Spleen (tissue), 11 donors: Measurements from ENCODE around the gene RMI2. TPM values are rescaled to one million over a fixed set of nuclear protein-coding genes. Genes with fewer than 3 reads are reported as not detected.

Experiments
- DNase-seq: peaks from one replicate; pipeline ENCODE4 v3.0.0-alpha.2; 2020
- H3K27ac ChIP-seq, 8 donors: fragments of 200-600 bp; sonication (generic) in 7 of 8; 1 replicate in 4 of 8; 2 replicates in 4 of 8; pipeline versions ENCODE4 v1.5.0 to v1.8.0; 2016 to 2021; ENCODE audit warnings: inconsistent platforms in 4 of 8, mild to moderate bottlenecking in 4 of 8, moderate library complexity in 1 of 8
- H3K27me3 ChIP-seq, 7 donors: fragments of 200-600 bp; sonication (generic) in 6 of 7; replicated peaks in 1 of 7; 1 replicate in 4 of 7; 2 replicates in 3 of 7; pipeline versions ENCODE4 v1.5.0 to v1.8.0; 2016 to 2021; ENCODE audit warnings: inconsistent platforms in 3 of 7, mild to moderate bottlenecking in 1 of 7
- H3K36me3 ChIP-seq, 6 donors: fragments of 200-600 bp; sonication (generic) in 5 of 6; 1 replicate in 4 of 6; 2 replicates in 2 of 6; pipeline versions ENCODE4 v1.5.0 to v1.8.0; 2016 to 2021; ENCODE audit warnings: inconsistent platforms in 2 of 6
- H3K4me1 ChIP-seq, 6 donors: fragments of 200-600 bp; sonication (generic) in 5 of 6; 1 replicate in 3 of 6; 2 replicates in 3 of 6; pipeline versions ENCODE4 v1.5.0 to v1.8.0; 2016 to 2021; ENCODE audit warnings: inconsistent platforms in 3 of 6
- H3K4me3 ChIP-seq, 8 donors: fragments of 200-600 bp; sonication (generic) in 7 of 8; 1 replicate in 4 of 8; 2 replicates in 4 of 8; pipeline versions ENCODE4 v1.5.0 to v1.8.0; 2016 to 2021; ENCODE audit warnings: inconsistent platforms in 4 of 8, mild to moderate bottlenecking in 4 of 8, moderate library complexity in 2 of 8
- H3K9me3 ChIP-seq, 8 donors: fragments of 200-600 bp; sonication (generic) in 7 of 8; 1 replicate in 4 of 8; 2 replicates in 4 of 8; pipeline versions ENCODE4 v1.5.0 to v1.8.0; 2016 to 2021; ENCODE audit warnings: inconsistent platforms in 4 of 8
- CTCF ChIP-seq, 11 experiments: fragments of 200-600 bp in 7 of 11; fragments of 450-650 bp in 4 of 11; sonication (generic) in 4 of 11; IDR thresholded peaks in 8 of 11; conservative IDR thresholded peaks in 3 of 11; 1 replicate in 7 of 11; 2 replicates in 4 of 11; pipeline versions ENCODE4 v1.4.0 to v1.8.0; 2016 to 2021; ENCODE audit warnings: antibody characterized with exemption in 11 of 11, inconsistent platforms in 4 of 11, mild to moderate bottlenecking in 1 of 11
- POLR2A ChIP-seq, 3 donors: fragments of 450-650 bp; IDR thresholded peaks; one replicate each; pipeline ENCODE4 v1.5.1; 2017; ENCODE audit warnings: antibody characterized with exemption in 3 of 3, mild to moderate bottlenecking in 1 of 3
- POLR2AphosphoS5 ChIP-seq, 3 donors: sonication (generic); formaldehyde crosslinking; IDR thresholded peaks; one replicate each; pipeline ENCODE4 v1.5.1; 2017; ENCODE audit warnings: antibody characterized with exemption in 3 of 3
- WGBS, 5 donors: extraction: QIAGEN DNeasy Blood & Tissue Kit in 3 of 5; methylation state at CpG; one replicate each; pipeline versions ENCODE4 v1.1.5 to v1.1.7; 2013 to 2018; 5-methylcytosine and 5-hydroxymethylcytosine counted together
- intact Hi-C: fragments of 100-400 bp; cut with DNase I; formaldehyde crosslinking; loops from one replicate; pipeline ENCODE4 v1.15.0; 2023; ENCODE audit warnings: low total_unique reads
- polyA plus RNA-seq, 3 donors: library from polyadenylated mRNA; stranded (reverse); fragments of 200-250 nt; gene quantifications; one replicate each; pipeline ENCODE4 v1.2.1, GENCODE V29; 2013
- total RNA-seq, 7 donors: library from RNA; depleted of rRNA in 3 of 7; stranded (reverse); fragments of >200 nt in 3 of 7; fragmentation: NEBNext Ultra II Directional in 4 of 7; extraction: Animal tissue kit (Norgen Biotek cat#: 25700) in 4 of 7; gene quantifications; one replicate each; pipeline versions ENCODE4 v1.1.0 to v1.2.1, GENCODE V29; 2016 to 2021
- donor health status: healthy with polysubstance abuse.
- donor health status: DM: no; HTN: no; CAD: no; lungs with moderate emphysema.
- donor health status: DM: no; HTN: no; CAD: no.
- donor health status: Bipolar disorder and iron deficiency.
- donor health status: healthy.
- donor health status: DM: no; HTN: no; CAD: no.
- donor health status: DM: yes; HTN: yes; CAD: no.

RMI2 gene
- total and polyA plus RNA-seq, 10 donors: 2.4 to 23.6 (median 4.7) TPM

GRCh38 chr16:11396241-11397048 is 51.2 kb downstream of the RMI2 start:
- H3K4me1 ChIP-seq: peaks cover 0 to 9% (median 5%) of the 10 kb centered on the region in 6 donors
- intact Hi-C loops: no loop called here
- H3K9me3 ChIP-seq: no peaks in the 10 kb centered on the region
- H3K27ac ChIP-seq: no peak overlapping the region
- no peak overlapping the region for H3K4me3 ChIP-seq
- H3K36me3 ChIP-seq: no peaks in the 10 kb centered on the region
- 40 to 46% (median 43%) methylated on average over 22 to 24 of the region's 24 CpGs for WGBS, 5 donors
- peak; percentile 89 for DNase-seq
- H3K27me3 ChIP-seq: no peaks in the 10 kb centered on the region
- TF ChIP-seq CTCF (IDR thresholded peaks at IDR 0.05 in 8 of 11, conservative IDR thresholded peaks at IDR 0.05 in 3 of 11): peak; percentile 84 to 99 (median 95)
- peak in 2 of 3 donors; percentile 33 to 64 for TF ChIP-seq POLR2AphosphoS5 (IDR thresholded peaks at IDR 0.05)
- TF ChIP-seq POLR2A (IDR thresholded peaks at IDR 0.05): no peak

GRCh38 chr16:11398136-11398535 is 52.9 kb downstream of the RMI2 start:
- intact Hi-C loops: no loop called here
- TF ChIP-seq CTCF (IDR thresholded peaks at IDR 0.05 in 8 of 11, conservative IDR thresholded peaks at IDR 0.05 in 3 of 11) (no peak), POLR2A (IDR thresholded peaks at IDR 0.05) (no peak)
- 84 to 97% (median 89%) methylated on average over 9 to 10 of the region's 10 CpGs for WGBS, 5 donors
- no peak overlapping the region for H3K27ac ChIP-seq
- H3K27me3 ChIP-seq: no peaks in the 10 kb centered on the region
- no peaks in the 10 kb centered on the region for H3K9me3 ChIP-seq
- no peak overlapping the region for H3K4me3 ChIP-seq
- peaks cover 0 to 9% (median 5%) of the 10 kb centered on the region in 6 donors for H3K4me1 ChIP-seq
- DNase-seq: peak; percentile 72
- no peaks in the 10 kb centered on the region for H3K36me3 ChIP-seq

- Histone ChIP-seq H3K27ac (no peak overlapping the region), H3K4me1 (peaks cover 0 to 9% (median 5%) of the 10 kb centered on the region in 6 donors), H3K36me3 (no peaks in the 10 kb centered on the region), H3K9me3 (no peaks in the 10 kb centered on the region), H3K4me3 (no peak overlapping the region), H3K27me3 (no peaks in the 10 kb centered on the region)
- peak; percentile 64 for DNase-seq
- TF ChIP-seq POLR2AphosphoS5 (IDR thresholded peaks at IDR 0.05) (no peak), POLR2A (IDR thresholded peaks at IDR 0.05) (no peak)
- intact Hi-C loops: no loop called here
- WGBS, 5 donors: 87 to 97% (median 92%) methylated on average over 14 of the region's 14 CpGs
Measured at GRCh38 chr16:11398851-11399250, 53.6 kb downstream of the RMI2 start.

- no peak overlapping the region for H3K4me3 ChIP-seq
- no peaks in the 10 kb centered on the region for H3K9me3 ChIP-seq
- intact Hi-C loops: no loop called here
- WGBS, 5 donors: 81 to 92% (median 90%) methylated on average over 12 to 22 of the region's 22 CpGs
- H3K27me3 ChIP-seq: no peaks in the 10 kb centered on the region
- TF ChIP-seq CTCF (IDR thresholded peaks at IDR 0.05 in 8 of 11, conservative IDR thresholded peaks at IDR 0.05 in 3 of 11) (no peak), POLR2AphosphoS5 (IDR thresholded peaks at IDR 0.05) (no peak), POLR2A (IDR thresholded peaks at IDR 0.05) (no peak)
- H3K27ac ChIP-seq: no peak overlapping the region
- H3K36me3 ChIP-seq: no peaks in the 10 kb centered on the region
- peak; percentile 65 for DNase-seq
- H3K4me1 ChIP-seq: peaks cover 0 to 9% (median 5%) of the 10 kb centered on the region in 6 donors
Measured at GRCh38 chr16:11399261-11399831, 54.1 kb downstream of the RMI2 start.
